G401.6 (cell line): ENCODE measurements around the gene PJA2.
"Not testable (repeated sequence)": the region's sequence is repeated elsewhere in the genome, so short reads cannot be mapped to it uniquely, and the experiment has no call there.

ENCODE experiments used
- FAIRE-seq: peaks from 2 replicates; lab custom pipeline; 2012; peaks lifted over from hg19 to GRCh38; lab: Jason Lieb, UNC

Gene PJA2

GRCh38 chr5:109307951-109308350 is 101.8 kb downstream of the PJA2 start:
- FAIRE-seq: no peak

- no peak for FAIRE-seq
Measured at GRCh38 chr5:109307456-109307855, 102.3 kb downstream of the PJA2 start.

GRCh38 chr5:109305352-109305751 is 104.4 kb downstream of the PJA2 start:
- no peak for FAIRE-seq

GRCh38 chr5:109304309-109304708 is 105.5 kb downstream of the PJA2 start:
- no peak for FAIRE-seq

GRCh38 chr5:109300367-109300766 is 109.4 kb downstream of the PJA2 start:
- no peak for FAIRE-seq

- no peak for FAIRE-seq
Measured at GRCh38 chr5:109299557-109299956, 110.2 kb downstream of the PJA2 start.

- FAIRE-seq: no peak
Measured at GRCh38 chr5:109298794-109299193, 111.0 kb downstream of the PJA2 start.

GRCh38 chr5:109297900-109298299 is 111.9 kb downstream of the PJA2 start:
- FAIRE-seq: no peak

GRCh38 chr5:109291090-109291489 is 118.7 kb downstream of the PJA2 start:
- no peak for FAIRE-seq

- FAIRE-seq: no peak
Measured at GRCh38 chr5:109290231-109290630, 119.5 kb downstream of the PJA2 start.

GRCh38 chr5:109286628-109287027 is 123.1 kb downstream of the PJA2 start:
- FAIRE-seq: not testable (repeated sequence)
